D721Med (cell line): ENCODE results near the gene CEP97.

Experiments used
- DNase-seq: peaks from one replicate; pipeline ENCODE4 v3.0.0; 2011; ENCODE audit warnings: low spot score; ENCODE audit not compliant: insufficient read length
- FAIRE-seq: peaks from 2 replicates; lab custom pipeline; 2011; peaks lifted over from hg19 to GRCh38; lab: Jason Lieb, UNC
- TF ChIP-seq, protein P1 (sequence below): IDR thresholded peaks from 2 replicates; pipeline ENCODE4 v1.5.1; 2012; ENCODE audit warnings: mild to moderate bottlenecking, control low read depth; ENCODE audit not compliant: insufficient read depth; ENCODE audit errors: missing control alignments

Gene CEP97

DNA sequence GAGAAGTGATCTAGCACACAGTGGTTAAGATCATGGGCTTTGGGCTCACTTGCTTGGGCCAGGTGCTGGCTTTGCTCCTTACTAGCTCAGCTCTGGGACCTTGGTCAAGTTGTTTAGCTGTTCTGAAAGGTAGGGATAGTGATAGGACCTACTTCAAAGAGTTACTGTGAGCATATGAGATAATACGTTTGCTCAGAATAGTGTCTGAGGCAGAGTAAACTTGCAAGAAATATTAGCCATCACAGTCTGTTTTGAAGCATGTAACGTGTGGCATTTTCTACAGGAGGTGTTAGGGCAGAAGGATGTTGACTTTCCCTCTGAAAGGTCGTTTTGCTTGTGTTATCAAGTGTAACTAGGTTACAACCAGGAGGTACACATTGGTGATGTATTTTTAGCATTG, 90.4 kb downstream of the CEP97 start:
- DNase-seq (no peak), FAIRE-seq (no peak)
- TF ChIP-seq, protein P1, sequence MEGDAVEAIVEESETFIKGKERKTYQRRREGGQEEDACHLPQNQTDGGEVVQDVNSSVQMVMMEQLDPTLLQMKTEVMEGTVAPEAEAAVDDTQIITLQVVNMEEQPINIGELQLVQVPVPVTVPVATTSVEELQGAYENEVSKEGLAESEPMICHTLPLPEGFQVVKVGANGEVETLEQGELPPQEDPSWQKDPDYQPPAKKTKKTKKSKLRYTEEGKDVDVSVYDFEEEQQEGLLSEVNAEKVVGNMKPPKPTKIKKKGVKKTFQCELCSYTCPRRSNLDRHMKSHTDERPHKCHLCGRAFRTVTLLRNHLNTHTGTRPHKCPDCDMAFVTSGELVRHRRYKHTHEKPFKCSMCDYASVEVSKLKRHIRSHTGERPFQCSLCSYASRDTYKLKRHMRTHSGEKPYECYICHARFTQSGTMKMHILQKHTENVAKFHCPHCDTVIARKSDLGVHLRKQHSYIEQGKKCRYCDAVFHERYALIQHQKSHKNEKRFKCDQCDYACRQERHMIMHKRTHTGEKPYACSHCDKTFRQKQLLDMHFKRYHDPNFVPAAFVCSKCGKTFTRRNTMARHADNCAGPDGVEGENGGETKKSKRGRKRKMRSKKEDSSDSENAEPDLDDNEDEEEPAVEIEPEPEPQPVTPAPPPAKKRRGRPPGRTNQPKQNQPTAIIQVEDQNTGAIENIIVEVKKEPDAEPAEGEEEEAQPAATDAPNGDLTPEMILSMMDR: no peak

DNA sequence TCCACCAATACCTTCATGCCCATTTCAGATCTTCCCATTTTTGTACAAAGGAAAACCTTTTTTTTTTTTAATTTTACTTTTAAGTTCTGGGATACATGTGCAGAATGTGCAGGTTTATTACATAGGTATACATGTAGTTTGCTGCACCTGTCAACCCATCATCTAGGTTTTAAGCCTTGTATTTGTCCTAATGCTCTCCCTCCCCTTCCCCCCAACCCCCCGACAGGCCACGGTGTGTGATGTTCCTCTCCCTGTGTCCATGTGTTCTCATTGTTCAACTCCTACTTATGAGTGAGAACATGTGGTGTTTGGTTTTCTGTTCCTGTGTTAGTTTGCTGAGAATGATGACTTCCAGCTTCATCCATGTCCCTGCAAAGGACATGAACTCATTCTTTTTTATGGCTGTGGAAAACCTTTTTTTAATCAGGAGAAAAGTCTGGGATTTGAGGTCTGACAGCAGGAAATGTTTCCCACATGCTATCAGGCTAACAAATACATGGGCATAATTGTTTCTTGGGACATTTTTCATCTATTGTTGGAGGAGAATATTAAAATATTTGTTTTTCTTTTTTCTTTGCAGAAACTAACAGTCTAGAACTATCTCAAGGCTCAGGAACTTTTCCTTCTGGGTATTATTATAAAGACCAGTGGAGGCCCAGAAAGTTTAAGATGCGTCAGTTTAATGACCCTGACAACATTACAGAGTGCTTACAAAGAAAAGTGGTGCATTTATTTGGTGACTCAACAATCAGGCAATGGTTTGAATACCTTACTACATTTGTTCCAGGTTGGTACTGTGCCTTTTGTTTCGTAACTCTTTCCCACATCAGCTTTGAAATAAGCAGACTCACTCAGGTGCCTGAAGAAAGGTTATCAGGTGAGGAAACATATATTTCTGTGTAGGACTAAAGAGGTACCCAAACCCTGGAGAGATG, 92.1 kb downstream of the CEP97 start:
- DNase-seq (no peak), FAIRE-seq (no peak)
- TF ChIP-seq, protein P1: no peak

DNA sequence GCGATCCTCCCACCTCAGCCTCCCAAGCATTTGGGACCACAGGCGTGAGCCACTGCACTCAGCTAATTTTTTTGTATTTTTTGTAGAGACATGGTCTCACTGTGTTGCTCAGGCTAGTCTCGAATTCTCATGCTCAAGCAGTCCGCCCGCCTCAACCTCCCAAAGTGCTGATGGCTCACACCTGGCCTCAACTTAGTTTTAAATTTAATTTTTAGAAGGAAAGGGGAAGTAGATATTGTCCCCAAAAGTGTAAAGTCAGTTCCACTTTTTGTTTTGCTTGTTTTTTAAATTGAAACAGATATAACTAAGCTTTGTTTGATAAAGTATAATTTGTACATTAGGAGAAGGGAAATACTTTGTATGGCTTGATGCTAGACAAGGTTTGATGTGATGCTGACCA, 93.6 kb downstream of the CEP97 start:
- no peak for FAIRE-seq

DNA sequence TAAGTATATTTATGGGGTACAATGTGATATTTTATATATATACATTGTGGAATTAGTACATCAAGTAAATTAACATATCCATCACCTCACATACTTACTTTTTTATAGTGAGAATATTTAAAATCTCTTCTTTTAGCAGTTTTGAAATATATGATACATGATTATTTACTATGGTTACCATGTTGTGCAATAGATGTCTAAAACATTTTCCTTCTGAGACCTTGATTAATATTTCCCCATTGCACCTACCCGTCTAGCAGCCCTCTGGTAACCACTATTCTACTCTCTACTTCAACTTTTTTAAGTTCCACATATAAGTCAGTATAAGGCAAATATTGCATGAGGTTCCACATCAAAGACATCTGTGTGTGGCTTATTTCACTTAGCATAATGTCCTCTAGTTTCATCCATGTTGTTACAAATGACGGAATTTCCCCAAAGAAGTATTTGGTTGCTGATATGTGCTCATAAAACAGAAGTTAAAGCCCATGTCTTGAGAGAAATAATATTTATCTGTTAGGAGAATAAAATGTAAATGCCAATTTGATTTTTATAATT, 95.3 kb downstream of the CEP97 start:
- DNase-seq (no peak), FAIRE-seq (no peak)
- TF ChIP-seq, protein P1: no peak

More for the DNA sequence above, 93.6 kb downstream of the CEP97 start:
- TF ChIP-seq, protein P1: no peak
- no peak for DNase-seq
